ENCODE measurements around the gene TM9SF1. TPM values are rescaled to one million over a fixed set of nuclear protein-coding genes. Genes with fewer than 3 reads are reported as not detected.

Gene TM9SF1
- total and polyA plus RNA-seq, 2 of the 13 experiments (the other 11 are each of a cell fraction or from before 2014, with no cell fraction given): 83.2 to 110 TPM

GRCh38 chr14:24181371-24182077, 13.7 kb downstream of the TM9SF1 start (continued):
- TF ChIP-seq SOX6 (IDR thresholded peaks at IDR 0.05) (no peak), SOX6 (CRISPR knock-in tag; IDR thresholded peaks at IDR 0.05) (no peak), ZNF572 (CRISPR knock-in tag; IDR thresholded peaks at IDR 0.05) (no peak), ATF4 (CRISPR knock-in tag; IDR thresholded peaks at IDR 0.05) (no peak), FOXP4 (CRISPR knock-in tag; IDR thresholded peaks at IDR 0.05) (no peak), BCLAF1 (IDR thresholded peaks at IDR 0.05) (no peak), ZFP91 (CRISPR knock-in tag; IDR thresholded peaks at IDR 0.05; ENCODE audit: borderline replicate concordance) (0 out of 2 replicates have a peak, but pooled peaks have one; percentile 21), CREM (IDR thresholded peaks at IDR 0.05) (no peak), CREM (CRISPR knock-in tag; IDR thresholded peaks at IDR 0.05) (no peak), ZNF564 (CRISPR knock-in tag; IDR thresholded peaks at IDR 0.05) (no peak), KLF11 (CRISPR knock-in tag; IDR thresholded peaks at IDR 0.05) (no peak), TOPORS (CRISPR knock-in tag; IDR thresholded peaks at IDR 0.05) (no peak), ATF6 (CRISPR knock-in tag; conservative IDR thresholded peaks at IDR 0.05) (no peak), SAP130 (CRISPR knock-in tag; IDR thresholded peaks at IDR 0.05; ENCODE audit: low read depth) (no peak), GPN1 (CRISPR knock-in tag; IDR thresholded peaks at IDR 0.05; ENCODE audit: borderline replicate concordance) (no peak), DNMT3B (CRISPR knock-in tag; conservative IDR thresholded peaks at IDR 0.05) (no peak), ZNF556 (CRISPR knock-in tag; IDR thresholded peaks at IDR 0.05; ENCODE audit: borderline replicate concordance) (no peak), DZIP1 (CRISPR knock-in tag; IDR thresholded peaks at IDR 0.05) (peak; percentile 57; the same call in 1 of the 2 replicates)
